ENCODE measurements around the gene RASA1. TPM values are rescaled to one million over a fixed set of nuclear protein-coding genes. Genes with fewer than 3 reads are reported as not detected.

RASA1 gene
- total and polyA plus RNA-seq, 9 of the 15 experiments (the other 6 are each of a cell fraction or from before 2014, with no cell fraction given) = 3.2 to 17.3 (median 9.2) TPM

GRCh38 chr5:87229780-87230179, 37.9 kb upstream of the RASA1 start:
- Histone ChIP-seq H3K36me3 (ENCODE audit: control insufficient read depth, insufficient read depth, low read length) (no peaks in the 10 kb centered on the region), H3K4me2 (ENCODE audit: insufficient read depth, low read length) (no peak overlapping the region), H3K4me3 (no peak overlapping the region), H3K27ac (ENCODE audit: extremely low read depth, low read depth, low read length) (no peak overlapping the region), H3K9ac (ENCODE audit: insufficient read depth in 1 of 2, low read depth in 2 of 2, low read length in 2 of 2) (no peak overlapping the region), H3K79me2 (ENCODE audit: control insufficient read depth, insufficient read depth, low read length) (no peaks in the 10 kb centered on the region), H3K9me3 (replicated peaks; ENCODE audit: control insufficient read depth, insufficient read depth, low read depth, low read length) (no peaks in the 10 kb centered on the region), H3K4me1 (replicated peaks in 1 of 2; ENCODE audit: control insufficient read depth in 2 of 2, insufficient read depth in 2 of 2, low read length in 2 of 2) (no peaks in the 10 kb centered on the region), H3K9me1 (ENCODE audit: control insufficient read depth, insufficient read depth, low read length) (no peaks in the 10 kb centered on the region), H2AFZ (ENCODE audit: low read depth, low read length) (no peak overlapping the region), H4K20me1 (replicated peaks; ENCODE audit: control insufficient read depth, insufficient read depth, low read length) (no peaks in the 10 kb centered on the region), H3K27me3 (ENCODE audit: control insufficient read depth in 2 of 2, insufficient read depth in 2 of 2, low read length in 2 of 2) (peaks cover 0 to 2% of the 10 kb centered on the region in 2 experiments; a peak in 1 of 5 replicates)
- DNase-seq (ENCODE audit: extremely low read depth in 1 of 4, low spot score in 3 of 4) (no peak), FAIRE-seq (no peak), ATAC-seq (no peak)
- intact Hi-C loops (cut with micrococcal nuclease) = no loop called here
- in situ Hi-C loops (cut with MboI) = no loop called here
- no TSS peak for BruUV-seq (replicated peaks)
- WGBS (ENCODE audit: insufficient coverage, low coverage, missing lambda C conversion rate) = 2% methylated on average over 2 of the region's 2 CpGs
- ChIA-PET CTCF (ENCODE audit: low intra/inter-chr PET ratio) (no interaction called here), POLR2A (no interaction called here)
- TF ChIP-seq ZC3H11A (IDR thresholded peaks at IDR 0.05; ENCODE audit: low read depth, low read length) (no peak), HES1 (IDR thresholded peaks at IDR 0.05; ENCODE audit: low read depth) (no peak), RHOXF2B (CRISPR knock-in tag; conservative IDR thresholded peaks at IDR 0.05) (no peak), C11orf30 (IDR thresholded peaks at IDR 0.05; ENCODE audit: low read depth) (no peak), ZNF551 (CRISPR knock-in tag; IDR thresholded peaks at IDR 0.05) (no peak), RUNX1 (IDR thresholded peaks at IDR 0.05; ENCODE audit: low read depth) (no peak), ZNF586 (CRISPR knock-in tag; conservative IDR thresholded peaks at IDR 0.05) (no peak), PHB (CRISPR knock-in tag; IDR thresholded peaks at IDR 0.05) (no peak), ZNF124 (CRISPR knock-in tag; IDR thresholded peaks at IDR 0.05) (no peak), ILK (tag; IDR thresholded peaks at IDR 0.05; ENCODE audit: borderline replicate concordance, low read depth) (no peak), ZNF175 (CRISPR knock-in tag; IDR thresholded peaks at IDR 0.05; ENCODE audit: low read depth) (no peak), TCFL5 (CRISPR knock-in tag; conservative IDR thresholded peaks at IDR 0.05) (no peak), FIP1L1 (IDR thresholded peaks at IDR 0.05; ENCODE audit: low read depth, low read length, poor library complexity, severe bottlenecking) (no peak), IFI16 (CRISPR knock-in tag; IDR thresholded peaks at IDR 0.05) (no peak)
- TF ChIP-seq, protein P1, sequence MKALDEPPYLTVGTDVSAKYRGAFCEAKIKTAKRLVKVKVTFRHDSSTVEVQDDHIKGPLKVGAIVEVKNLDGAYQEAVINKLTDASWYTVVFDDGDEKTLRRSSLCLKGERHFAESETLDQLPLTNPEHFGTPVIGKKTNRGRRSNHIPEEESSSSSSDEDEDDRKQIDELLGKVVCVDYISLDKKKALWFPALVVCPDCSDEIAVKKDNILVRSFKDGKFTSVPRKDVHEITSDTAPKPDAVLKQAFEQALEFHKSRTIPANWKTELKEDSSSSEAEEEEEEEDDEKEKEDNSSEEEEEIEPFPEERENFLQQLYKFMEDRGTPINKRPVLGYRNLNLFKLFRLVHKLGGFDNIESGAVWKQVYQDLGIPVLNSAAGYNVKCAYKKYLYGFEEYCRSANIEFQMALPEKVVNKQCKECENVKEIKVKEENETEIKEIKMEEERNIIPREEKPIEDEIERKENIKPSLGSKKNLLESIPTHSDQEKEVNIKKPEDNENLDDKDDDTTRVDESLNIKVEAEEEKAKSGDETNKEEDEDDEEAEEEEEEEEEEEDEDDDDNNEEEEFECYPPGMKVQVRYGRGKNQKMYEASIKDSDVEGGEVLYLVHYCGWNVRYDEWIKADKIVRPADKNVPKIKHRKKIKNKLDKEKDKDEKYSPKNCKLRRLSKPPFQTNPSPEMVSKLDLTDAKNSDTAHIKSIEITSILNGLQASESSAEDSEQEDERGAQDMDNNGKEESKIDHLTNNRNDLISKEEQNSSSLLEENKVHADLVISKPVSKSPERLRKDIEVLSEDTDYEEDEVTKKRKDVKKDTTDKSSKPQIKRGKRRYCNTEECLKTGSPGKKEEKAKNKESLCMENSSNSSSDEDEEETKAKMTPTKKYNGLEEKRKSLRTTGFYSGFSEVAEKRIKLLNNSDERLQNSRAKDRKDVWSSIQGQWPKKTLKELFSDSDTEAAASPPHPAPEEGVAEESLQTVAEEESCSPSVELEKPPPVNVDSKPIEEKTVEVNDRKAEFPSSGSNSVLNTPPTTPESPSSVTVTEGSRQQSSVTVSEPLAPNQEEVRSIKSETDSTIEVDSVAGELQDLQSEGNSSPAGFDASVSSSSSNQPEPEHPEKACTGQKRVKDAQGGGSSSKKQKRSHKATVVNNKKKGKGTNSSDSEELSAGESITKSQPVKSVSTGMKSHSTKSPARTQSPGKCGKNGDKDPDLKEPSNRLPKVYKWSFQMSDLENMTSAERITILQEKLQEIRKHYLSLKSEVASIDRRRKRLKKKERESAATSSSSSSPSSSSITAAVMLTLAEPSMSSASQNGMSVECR (CRISPR knock-in tag; IDR thresholded peaks at IDR 0.05) = no peak
- TF ChIP-seq, protein P2, sequence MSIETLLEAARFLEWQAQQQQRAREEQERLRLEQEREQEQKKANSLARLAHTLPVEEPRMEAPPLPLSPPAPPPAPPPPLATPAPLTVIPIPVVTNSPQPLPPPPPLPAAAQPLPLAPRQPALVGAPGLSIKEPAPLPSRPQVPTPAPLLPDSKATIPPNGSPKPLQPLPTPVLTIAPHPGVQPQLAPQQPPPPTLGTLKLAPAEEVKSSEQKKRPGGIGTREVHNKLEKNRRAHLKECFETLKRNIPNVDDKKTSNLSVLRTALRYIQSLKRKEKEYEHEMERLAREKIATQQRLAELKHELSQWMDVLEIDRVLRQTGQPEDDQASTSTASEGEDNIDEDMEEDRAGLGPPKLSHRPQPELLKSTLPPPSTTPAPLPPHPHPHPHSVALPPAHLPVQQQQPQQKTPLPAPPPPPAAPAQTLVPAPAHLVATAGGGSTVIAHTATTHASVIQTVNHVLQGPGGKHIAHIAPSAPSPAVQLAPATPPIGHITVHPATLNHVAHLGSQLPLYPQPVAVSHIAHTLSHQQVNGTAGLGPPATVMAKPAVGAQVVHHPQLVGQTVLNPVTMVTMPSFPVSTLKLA (conservative IDR thresholded peaks at IDR 0.05) = no peak

Data from K562 (cell line).